Muscle of leg (tissue), 16 donors: ENCODE measurements around the gene ATP2A1. TPM values are rescaled to one million over a fixed set of nuclear protein-coding genes. Genes with fewer than 3 reads are reported as not detected.

Experiments used
- DNase-seq: peaks from one replicate; pipeline ENCODE4 v3.0.0; 2013
- H3K27ac ChIP-seq: one replicate; pipeline ENCODE4 v1.5.1; 2013; ENCODE audit warnings: mild to moderate bottlenecking, low read length, control low read depth
- H3K27me3 ChIP-seq: one replicate; pipeline ENCODE4 v1.6.1; 2013; ENCODE audit warnings: low read length; ENCODE audit not compliant: control insufficient read depth, insufficient read depth
- H3K36me3 ChIP-seq: one replicate; pipeline ENCODE4 v1.6.1; 2013; ENCODE audit warnings: low read length; ENCODE audit not compliant: control insufficient read depth, insufficient read depth
- H3K4me1 ChIP-seq: one replicate; pipeline ENCODE4 v1.6.1; 2013; ENCODE audit warnings: low read length; ENCODE audit not compliant: control insufficient read depth, insufficient read depth
- H3K4me3 ChIP-seq: one replicate; pipeline ENCODE4 v1.5.1; 2013; ENCODE audit warnings: low read length, control low read depth
- H3K9me3 ChIP-seq: replicated peaks from 2 replicates; pipeline ENCODE4 v1.6.1; 2013; ENCODE audit warnings: low read depth, low read length; ENCODE audit not compliant: control insufficient read depth
- WGBS: methylation state at CpG from one replicate; pipeline ENCODE4 v1.1.5; 2013; ENCODE audit warnings: missing lambda C conversion rate; ENCODE audit not compliant: insufficient coverage; 5-methylcytosine and 5-hydroxymethylcytosine counted together
- long read RNA-seq, 11 donors: transcript quantifications; one replicate each; lab custom pipeline, GENCODE V29; 2026
- polyA plus RNA-seq, 8 donors: library from polyadenylated mRNA; unstranded; fragments of 120-200 nt; gene quantifications; one replicate each; pipeline versions ENCODE4 v1.2.1 to v1.2.3, GENCODE V29; 2013; ENCODE audit warnings: inconsistent platforms in 1 of 8, low replicate concordance in 1 of 8; ENCODE audit not compliant: insufficient read length in 8 of 8, insufficient read depth in 1 of 8
- total RNA-seq: library from RNA; stranded (reverse); fragments of 120-200 nt; gene quantifications from one replicate; pipeline ENCODE4 v1.2.4, GENCODE V29; 2013

ATP2A1 gene
- 280 TPM for total RNA-seq
- polyA plus RNA-seq, result 100 to 1,000 TPM; 168 to 587 (median 468) TPM
- long read RNA-seq, donor 1, partial matches to known transcripts, result 0 of 27 reads
- long read RNA-seq, donor 1, other reads (novel, unspliced or antisense), result 27 of 27 reads
- long read RNA-seq, donor 2, partial matches to known transcripts, result 5 of 5 reads
- long read RNA-seq, donor 2, other reads (novel, unspliced or antisense), result 0 of 5 reads
- long read RNA-seq, donor 3, partial matches to known transcripts, result 87 of 168 reads
- long read RNA-seq, donor 3, other reads (novel, unspliced or antisense), result 81 of 168 reads
- long read RNA-seq, donor 4, partial matches to known transcripts, result 17 of 33 reads
- long read RNA-seq, donor 4, other reads (novel, unspliced or antisense), result 15 of 33 reads
- long read RNA-seq, donor 5, partial matches to known transcripts, result 30 of 74 reads
- long read RNA-seq, donor 5, other reads (novel, unspliced or antisense), result 44 of 74 reads
- long read RNA-seq, donor 6, partial matches to known transcripts, result 111 of 183 reads
- long read RNA-seq, donor 6, other reads (novel, unspliced or antisense), result 72 of 183 reads
- long read RNA-seq, donor 7, partial matches to known transcripts, result 40 of 77 reads
- long read RNA-seq, donor 7, other reads (novel, unspliced or antisense), result 37 of 77 reads
- long read RNA-seq, donor 8, partial matches to known transcripts, result 32 of 32 reads
- long read RNA-seq, donor 8, other reads (novel, unspliced or antisense), result 0 of 32 reads
- long read RNA-seq, donor 9, partial matches to known transcripts, result 68 of 84 reads
- long read RNA-seq, donor 9, other reads (novel, unspliced or antisense), result 16 of 84 reads
- long read RNA-seq, donor 10, partial matches to known transcripts, result 95 of 129 reads
- long read RNA-seq, donor 10, other reads (novel, unspliced or antisense), result 34 of 129 reads
- long read RNA-seq, donor 11, partial matches to known transcripts, result 43 of 111 reads
- long read RNA-seq, donor 11, other reads (novel, unspliced or antisense), result 68 of 111 reads

- DNase-seq, result peak; percentile 52
- H3K27ac ChIP-seq, result peak within 1 kb of the TSS; percentile 91
Observed at GRCh38 chr16:28878083-28878926, at the start of gene ATP2A1. TSS of gene ATP2A1 (plus strand) at chr16:28878488. CDS start at chr16:28878672, 184 bp downstream.

GRCh38 chr16:28829747-28830146, 48.5 kb upstream of the ATP2A1 start:
- H3K4me1 ChIP-seq, result peaks cover 13% of the 10 kb centered on the region
- H3K9me3 ChIP-seq, result no peaks in the 10 kb centered on the region
- peaks cover 89% of the 10 kb centered on the region for H3K36me3 ChIP-seq
- whole genome bisulfite sequencing, result 96% methylated on average over 13 of the region's 13 CpGs
- no peak overlapping the region for H3K4me3 ChIP-seq
- DNase-seq, result no peak
- H3K27ac ChIP-seq, result no peak overlapping the region
- H3K27me3 ChIP-seq, result no peaks in the 10 kb centered on the region

More at GRCh38 chr16:28878083-28878926, at the start of gene ATP2A1:
- H3K9me3 ChIP-seq, result no peaks in the 10 kb centered on the region
- peaks cover 70% of the 10 kb centered on the region for H3K4me1 ChIP-seq
- H3K36me3 ChIP-seq, result peaks cover 22% of the 10 kb centered on the region
- whole genome bisulfite sequencing, result 56% methylated on average over 8 of the region's 25 CpGs
- peaks cover 7% of the 10 kb centered on the region for H3K27me3 ChIP-seq
- H3K4me3 ChIP-seq, result peak within 1 kb of the TSS; percentile 72

GRCh38 chr16:28830531-28830930, 47.8 kb upstream of the ATP2A1 start:
- Histone ChIP-seq H3K4me3 (no peak overlapping the region), H3K27ac (no peak overlapping the region), H3K36me3 (peaks cover 93% of the 10 kb centered on the region), H3K27me3 (no peaks in the 10 kb centered on the region), H3K4me1 (peaks cover 5% of the 10 kb centered on the region), H3K9me3 (no peaks in the 10 kb centered on the region)
- 90% methylated on average over 10 of the region's 13 CpGs for WGBS
- no peak for DNase-seq

- H3K4me1 ChIP-seq, result no peaks in the 10 kb centered on the region
- H3K36me3 ChIP-seq, result peaks cover 92% of the 10 kb centered on the region
- DNase-seq, result no peak
- no peaks in the 10 kb centered on the region for H3K9me3 ChIP-seq
- 88% methylated on average over 12 of the region's 14 CpGs for WGBS
- H3K27me3 ChIP-seq, result no peaks in the 10 kb centered on the region
- no peak overlapping the region for H3K4me3 ChIP-seq
- no peak overlapping the region for H3K27ac ChIP-seq
Observed at GRCh38 chr16:28834349-28834748, 43.9 kb upstream of the ATP2A1 start.

- no peaks in the 10 kb centered on the region for H3K9me3 ChIP-seq
- H3K4me1 ChIP-seq, result no peaks in the 10 kb centered on the region
- H3K27ac ChIP-seq, result no peak overlapping the region
- H3K27me3 ChIP-seq, result no peaks in the 10 kb centered on the region
- no peak for DNase-seq
- peaks cover 84% of the 10 kb centered on the region for H3K36me3 ChIP-seq
- H3K4me3 ChIP-seq, result no peak overlapping the region
- WGBS, result 89% methylated on average over 18 of the region's 25 CpGs
Observed at GRCh38 chr16:28834873-28835863, 43.1 kb upstream of the ATP2A1 start.

GRCh38 chr16:28835864-28836760, 42.2 kb upstream of the ATP2A1 start:
- Histone ChIP-seq H3K9me3 (no peaks in the 10 kb centered on the region), H3K4me1 (no peaks in the 10 kb centered on the region), H3K27ac (no peak overlapping the region), H3K27me3 (no peaks in the 10 kb centered on the region), H3K36me3 (peaks cover 75% of the 10 kb centered on the region), H3K4me3 (no peak overlapping the region)
- DNase-seq, result no peak
- 86% methylated on average over 5 of the region's 25 CpGs for WGBS

GRCh38 chr16:28836761-28837064, 41.6 kb upstream of the ATP2A1 start:
- H3K9me3 ChIP-seq, result no peaks in the 10 kb centered on the region
- H3K4me1 ChIP-seq, result no peaks in the 10 kb centered on the region
- 100% methylated on average over 1 of the region's 8 CpGs for WGBS
- no peaks in the 10 kb centered on the region for H3K27me3 ChIP-seq
- H3K4me3 ChIP-seq, result no peak overlapping the region
- peaks cover 69% of the 10 kb centered on the region for H3K36me3 ChIP-seq
- no peak for DNase-seq
- no peak overlapping the region for H3K27ac ChIP-seq

- no peak overlapping the region for H3K4me3 ChIP-seq
- H3K27me3 ChIP-seq, result no peaks in the 10 kb centered on the region
- 87% methylated on average over 7 of the region's 7 CpGs for WGBS
- H3K4me1 ChIP-seq, result no peaks in the 10 kb centered on the region
- H3K9me3 ChIP-seq, result no peaks in the 10 kb centered on the region
- DNase-seq, result no peak
- no peak overlapping the region for H3K27ac ChIP-seq
- H3K36me3 ChIP-seq, result peaks cover 69% of the 10 kb centered on the region
Observed at GRCh38 chr16:28837672-28838557, 40.4 kb upstream of the ATP2A1 start.
